ENCODE data around the gene IFNGR2. TPM values are rescaled to one million over a fixed set of nuclear protein-coding genes. Genes with fewer than 3 reads are reported as not detected.

The IFNGR2 gene
- total RNA-seq, 3 donors from 2014 or later = 8.7 to 12.8 (median 10.5) TPM

Other genes starting within 250 kb of the IFNGR2 start
- gene IFNAR2, start 173.5 kb upstream of the IFNGR2 start, total RNA-seq = 10 to 100 TPM; 13.9 to 20.2 (median 14.7) TPM
- gene IL10RB, start 137.0 kb upstream of the IFNGR2 start, total RNA-seq = 10 to 100 TPM in 2 of 3 donors, 1 to 10 TPM in 1; 9.3 to 11.6 (median 10.2) TPM
- 10 to 100 TPM; 21.1 to 33.9 (median 30.8) TPM for gene IFNAR1, start 78.4 kb upstream of the IFNGR2 start, total RNA-seq
- gene TMEM50B, start 76.6 kb downstream of the IFNGR2 start, total RNA-seq = 10 to 100 TPM; 14.5 to 18.4 (median 16.9) TPM
- gene DNAJC28, start 88.3 kb downstream of the IFNGR2 start, total RNA-seq = under 1 TPM in 2 of 3 donors, not detected in 1; 0.11 to 0.16 TPM
- gene GART, start 138.7 kb downstream of the IFNGR2 start, total RNA-seq = 100 to 1,000 TPM; 244 to 274 (median 244) TPM
- gene SON, start 139.6 kb downstream of the IFNGR2 start, total RNA-seq = 100 to 1,000 TPM; 322 to 350 (median 332) TPM
- 10 to 100 TPM; 20.9 to 22.5 (median 22.0) TPM for gene DONSON, start 185.3 kb downstream of the IFNGR2 start, total RNA-seq
- 10 to 100 TPM; 20.8 to 23.0 (median 22.8) TPM for gene CRYZL1, start 238.3 kb downstream of the IFNGR2 start, total RNA-seq
- 1 to 10 TPM; 2.1 to 2.5 (median 2.4) TPM for gene ITSN1, start 239.1 kb downstream of the IFNGR2 start, total RNA-seq

Data from activated T-cell treated with anti-CD3 and anti-CD28 coated beads, Interleukin-2, amount 50 U/mL, for 4 hours (primary cell).